Type B pancreatic cell (in vitro differentiated cells): ENCODE measurements around the gene RBMS2. TPM values are rescaled to one million over a fixed set of nuclear protein-coding genes. Genes with fewer than 3 reads are reported as not detected.
"Not testable (repeated sequence)": the region's sequence is repeated elsewhere in the genome, so short reads cannot be mapped to it uniquely, and the experiment has no call there.

Source experiments
- DNase-seq: peaks from one replicate; pipeline ENCODE4 v3.0.0; 2021; ENCODE audit warnings: mixed read lengths; ENCODE audit not compliant: unreplicated experiment; ENCODE audit errors: extremely low spot score
- H3K27ac Mint-ChIP-seq: 2 replicates; pipeline ENCODE4 v1.8.0; 2021; ENCODE audit warnings: mild to moderate bottlenecking, mixed read lengths
- H3K27me3 Mint-ChIP-seq: 2 replicates; pipeline ENCODE4 v1.8.0; 2021; ENCODE audit warnings: mixed read lengths
- H3K36me3 Mint-ChIP-seq: 2 replicates; pipeline ENCODE4 v1.8.0; 2021; ENCODE audit warnings: mixed read lengths
- H3K4me1 Mint-ChIP-seq: one replicate; pipeline ENCODE4 v1.8.0; 2021; ENCODE audit warnings: mixed read lengths; ENCODE audit not compliant: unreplicated experiment
- H3K4me3 Mint-ChIP-seq: 2 replicates; pipeline ENCODE4 v1.8.0; 2021; ENCODE audit warnings: mild to moderate bottlenecking, mixed read lengths
- H3K9me3 Mint-ChIP-seq: 2 replicates; pipeline ENCODE4 v1.8.0; 2021; ENCODE audit warnings: mixed read lengths
- total RNA-seq: library from RNA; stranded (reverse); gene quantifications from 2 replicates; pipeline ENCODE4 v1.2.1, GENCODE V29; 2021; ENCODE audit warnings: low replicate concordance
- TF ChIP-seq, protein P1 (sequence below): fragments of 200-600 bp; sonication (generic); conservative IDR thresholded peaks from 2 replicates; pipeline ENCODE4 v1.5.0; 2021; ENCODE audit warnings: antibody characterized with exemption, mild to moderate bottlenecking

Gene RBMS2
- total RNA-seq, 1 donor from 2014 or later, result 42.7 TPM

GRCh38 chr12:56510786-56511185 lies 10.8 kb upstream of the RBMS2 start:
- no peak for DNase-seq
- no peaks in the 10 kb centered on the region for H3K36me3 Mint-ChIP-seq
- H3K27me3 Mint-ChIP-seq, result peaks cover 21% of the 10 kb centered on the region
- H3K27ac Mint-ChIP-seq, result no peak overlapping the region
- TF ChIP-seq, protein P1, sequence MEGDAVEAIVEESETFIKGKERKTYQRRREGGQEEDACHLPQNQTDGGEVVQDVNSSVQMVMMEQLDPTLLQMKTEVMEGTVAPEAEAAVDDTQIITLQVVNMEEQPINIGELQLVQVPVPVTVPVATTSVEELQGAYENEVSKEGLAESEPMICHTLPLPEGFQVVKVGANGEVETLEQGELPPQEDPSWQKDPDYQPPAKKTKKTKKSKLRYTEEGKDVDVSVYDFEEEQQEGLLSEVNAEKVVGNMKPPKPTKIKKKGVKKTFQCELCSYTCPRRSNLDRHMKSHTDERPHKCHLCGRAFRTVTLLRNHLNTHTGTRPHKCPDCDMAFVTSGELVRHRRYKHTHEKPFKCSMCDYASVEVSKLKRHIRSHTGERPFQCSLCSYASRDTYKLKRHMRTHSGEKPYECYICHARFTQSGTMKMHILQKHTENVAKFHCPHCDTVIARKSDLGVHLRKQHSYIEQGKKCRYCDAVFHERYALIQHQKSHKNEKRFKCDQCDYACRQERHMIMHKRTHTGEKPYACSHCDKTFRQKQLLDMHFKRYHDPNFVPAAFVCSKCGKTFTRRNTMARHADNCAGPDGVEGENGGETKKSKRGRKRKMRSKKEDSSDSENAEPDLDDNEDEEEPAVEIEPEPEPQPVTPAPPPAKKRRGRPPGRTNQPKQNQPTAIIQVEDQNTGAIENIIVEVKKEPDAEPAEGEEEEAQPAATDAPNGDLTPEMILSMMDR, result no peak
- H3K4me3 Mint-ChIP-seq, result no peak overlapping the region
- no peaks in the 10 kb centered on the region for H3K9me3 Mint-ChIP-seq
- H3K4me1 Mint-ChIP-seq, result no peaks in the 10 kb centered on the region

DNA sequence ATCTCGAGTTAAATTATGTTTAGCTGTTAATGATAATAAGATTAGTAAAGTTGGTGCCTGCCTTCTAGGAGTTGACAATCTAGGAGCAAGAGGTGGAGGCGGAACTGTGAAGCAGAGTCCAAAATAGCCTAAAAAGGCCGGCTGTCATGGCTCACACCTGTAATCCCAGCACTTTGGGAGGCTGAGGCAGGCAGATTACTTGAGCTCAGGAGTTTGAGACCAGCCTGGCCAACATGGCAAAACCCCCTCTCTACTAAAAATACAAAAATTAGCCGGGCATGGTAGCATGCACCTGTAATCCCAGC lies 7.7 kb upstream of the RBMS2 start:
- H3K27me3 Mint-ChIP-seq, result peaks cover 21% of the 10 kb centered on the region
- H3K36me3 Mint-ChIP-seq, H3K4me1 Mint-ChIP-seq, DNase-seq, H3K27ac Mint-ChIP-seq, H3K9me3 Mint-ChIP-seq, H3K4me3 Mint-ChIP-seq: not testable (repeated sequence)

DNA sequence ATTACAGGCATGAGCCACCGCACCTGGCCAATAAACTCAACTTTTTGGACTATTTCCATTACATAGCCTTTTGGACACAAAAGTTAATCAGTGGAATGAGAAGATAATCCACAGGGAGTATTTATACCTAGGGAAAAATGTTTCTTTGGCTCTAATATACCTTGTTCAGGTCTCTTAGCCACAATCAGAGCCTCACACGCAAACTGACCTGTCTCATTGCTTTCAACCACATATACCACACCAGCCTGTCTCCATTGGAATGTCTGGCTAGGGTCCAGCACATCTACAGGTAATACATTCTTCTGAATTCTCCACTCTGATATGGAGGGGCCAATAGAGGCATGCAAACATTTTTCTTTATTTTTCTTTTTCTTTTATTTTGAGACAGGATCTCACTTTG lies 3.8 kb upstream of the RBMS2 start:
- Mint-ChIP-seq H3K27me3 (peaks cover 3% of the 10 kb centered on the region), H3K9me3 (no peaks in the 10 kb centered on the region), H3K27ac (no peak overlapping the region), H3K4me3 (no peak overlapping the region), H3K4me1 (peaks cover 12% of the 10 kb centered on the region), H3K36me3 (no peaks in the 10 kb centered on the region)
- TF ChIP-seq, protein P1, result no peak
- no peak for DNase-seq

GRCh38 chr12:56518570-56518969 lies 3.0 kb upstream of the RBMS2 start:
- TF ChIP-seq, protein P1, result no peak
- Mint-ChIP-seq H3K27ac (no peak overlapping the region), H3K9me3 (no peaks in the 10 kb centered on the region), H3K27me3 (peaks cover 2% of the 10 kb centered on the region), H3K4me3 (no peak overlapping the region), H3K36me3 (no peaks in the 10 kb centered on the region), H3K4me1 (peaks cover 16% of the 10 kb centered on the region)
- DNase-seq, result no peak

- TF ChIP-seq, protein P1, result no peak
- peak overlapping the region; percentile 78 for H3K27ac Mint-ChIP-seq
- H3K4me3 Mint-ChIP-seq, result no peak overlapping the region
- no peaks in the 10 kb centered on the region for H3K27me3 Mint-ChIP-seq
- no peak for DNase-seq
- no peaks in the 10 kb centered on the region for H3K36me3 Mint-ChIP-seq
- H3K9me3 Mint-ChIP-seq, result no peaks in the 10 kb centered on the region
- peaks cover 21% of the 10 kb centered on the region for H3K4me1 Mint-ChIP-seq
Measured at GRCh38 chr12:56520048-56520447, 1.6 kb upstream of the RBMS2 start.

GRCh38 chr12:56520506-56520905 lies 1.1 kb upstream of the RBMS2 start:
- DNase-seq, result no peak
- H3K27me3 Mint-ChIP-seq, result no peaks in the 10 kb centered on the region
- no peaks in the 10 kb centered on the region for H3K9me3 Mint-ChIP-seq
- peak overlapping the region; percentile 78 for H3K27ac Mint-ChIP-seq
- H3K4me1 Mint-ChIP-seq, result peaks cover 21% of the 10 kb centered on the region
- H3K36me3 Mint-ChIP-seq, result no peaks in the 10 kb centered on the region
- TF ChIP-seq, protein P1, result no peak
- H3K4me3 Mint-ChIP-seq, result peak overlapping the region; percentile 65
